Measurements from ENCODE around the gene NFKBIZ. TPM values are rescaled to one million over a fixed set of nuclear protein-coding genes. Genes with fewer than 3 reads are reported as not detected.
"Not testable (repeated sequence)": the region's sequence is repeated elsewhere in the genome, so short reads cannot be mapped to it uniquely, and the experiment has no call there.

The NFKBIZ gene
- total RNA-seq, 1 experiment from 2014 or later, result 15.1 TPM

DNA sequence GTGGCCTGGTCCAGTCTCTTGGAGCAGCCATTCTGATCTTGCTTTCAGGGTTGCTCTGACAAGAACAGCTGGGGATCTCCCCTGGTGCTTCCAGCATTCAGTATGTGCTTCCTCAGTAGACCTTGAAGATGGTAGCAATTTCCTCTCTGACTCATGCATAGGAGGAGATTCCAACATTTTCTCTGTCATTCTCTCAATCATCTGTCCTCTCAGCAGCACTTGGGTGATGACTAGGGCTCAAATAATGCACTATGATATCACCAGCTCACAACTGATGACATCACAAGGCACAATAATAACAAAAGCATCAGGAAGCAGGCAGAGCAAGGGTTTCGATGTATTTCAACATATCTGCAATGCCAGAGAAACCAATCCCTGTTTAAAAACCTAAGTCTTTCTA, 52.7 kb downstream of the NFKBIZ start:
- DNase-seq (ENCODE audit: low spot score), result no peak
- Mint-ChIP-seq H3K4me3 (no peak overlapping the region), H3K27me3 (ENCODE audit: low read depth) (no peaks in the 10 kb centered on the region; the same call in 1 of the 2 replicates), H3K27ac (no peak overlapping the region), H3K9me3 (peaks cover 11% of the 10 kb centered on the region), H3K4me1 (peaks cover 13% of the 10 kb centered on the region), H3K36me3 (peaks cover 7% of the 10 kb centered on the region; the same call in 1 of the 2 replicates)
- CTCF ChIA-PET, result no interaction called here
- TF ChIP-seq KAT7 (CRISPR knock-in tag; IDR thresholded peaks at IDR 0.05; ENCODE audit: borderline replicate concordance), result no peak
- no peak for TF ChIP-seq SMAD4 (CRISPR knock-in tag; IDR thresholded peaks at IDR 0.05)
- TF ChIP-seq, protein P1, sequence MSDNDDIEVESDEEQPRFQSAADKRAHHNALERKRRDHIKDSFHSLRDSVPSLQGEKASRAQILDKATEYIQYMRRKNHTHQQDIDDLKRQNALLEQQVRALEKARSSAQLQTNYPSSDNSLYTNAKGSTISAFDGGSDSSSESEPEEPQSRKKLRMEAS (CRISPR knock-in tag; IDR thresholded peaks at IDR 0.05), result no peak
- no peak for TF ChIP-seq PRRX2 (CRISPR knock-in tag; IDR thresholded peaks at IDR 0.05)
- no peak for TF ChIP-seq SMAD3 (CRISPR knock-in tag; IDR thresholded peaks at IDR 0.05; ENCODE audit: borderline replicate concordance)
- POLR2A ChIA-PET, result no interaction called here
- ATAC-seq, result no peak

DNA sequence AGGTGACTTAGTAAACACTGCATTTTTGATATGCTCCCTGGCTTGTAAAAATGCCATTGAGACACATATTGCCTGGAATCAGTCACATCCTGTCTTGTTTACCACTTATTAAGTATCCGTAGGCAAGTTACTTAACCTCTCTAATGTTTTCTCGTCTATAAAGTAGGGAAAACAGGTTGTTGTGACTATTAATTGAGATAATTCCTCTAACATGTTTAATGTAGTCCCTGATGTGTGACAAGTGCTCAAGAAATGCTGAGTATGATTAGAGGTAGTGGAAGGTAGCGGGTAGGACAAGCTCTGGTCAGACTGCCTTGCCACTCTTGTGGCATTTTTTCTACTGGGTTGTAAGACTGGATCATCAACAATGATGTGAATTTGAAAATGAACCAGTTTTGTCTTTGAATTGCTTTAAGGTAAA, 54.1 kb downstream of the NFKBIZ start:
- 0 out of 2 replicates have a peak, but pooled peaks cover 3% of the 10 kb centered on the region for H3K36me3 Mint-ChIP-seq
- ChIA-PET POLR2A (no interaction called here), CTCF (no interaction called here)
- no peak overlapping the region for H3K4me3 Mint-ChIP-seq
- TF ChIP-seq CBFB (CRISPR knock-in tag; IDR thresholded peaks at IDR 0.05; ENCODE audit: low read depth), result no peak
- no peak for TF ChIP-seq PRRX2 (CRISPR knock-in tag; IDR thresholded peaks at IDR 0.05)
- no peak for TF ChIP-seq ZNF671 (CRISPR knock-in tag; IDR thresholded peaks at IDR 0.05)
- TF ChIP-seq FOXP1 (CRISPR knock-in tag; IDR thresholded peaks at IDR 0.05; ENCODE audit: borderline replicate concordance), result no peak
- TF ChIP-seq ZNF219 (CRISPR knock-in tag; IDR thresholded peaks at IDR 0.05; ENCODE audit: borderline replicate concordance), result no peak
- TF ChIP-seq, protein P2, sequence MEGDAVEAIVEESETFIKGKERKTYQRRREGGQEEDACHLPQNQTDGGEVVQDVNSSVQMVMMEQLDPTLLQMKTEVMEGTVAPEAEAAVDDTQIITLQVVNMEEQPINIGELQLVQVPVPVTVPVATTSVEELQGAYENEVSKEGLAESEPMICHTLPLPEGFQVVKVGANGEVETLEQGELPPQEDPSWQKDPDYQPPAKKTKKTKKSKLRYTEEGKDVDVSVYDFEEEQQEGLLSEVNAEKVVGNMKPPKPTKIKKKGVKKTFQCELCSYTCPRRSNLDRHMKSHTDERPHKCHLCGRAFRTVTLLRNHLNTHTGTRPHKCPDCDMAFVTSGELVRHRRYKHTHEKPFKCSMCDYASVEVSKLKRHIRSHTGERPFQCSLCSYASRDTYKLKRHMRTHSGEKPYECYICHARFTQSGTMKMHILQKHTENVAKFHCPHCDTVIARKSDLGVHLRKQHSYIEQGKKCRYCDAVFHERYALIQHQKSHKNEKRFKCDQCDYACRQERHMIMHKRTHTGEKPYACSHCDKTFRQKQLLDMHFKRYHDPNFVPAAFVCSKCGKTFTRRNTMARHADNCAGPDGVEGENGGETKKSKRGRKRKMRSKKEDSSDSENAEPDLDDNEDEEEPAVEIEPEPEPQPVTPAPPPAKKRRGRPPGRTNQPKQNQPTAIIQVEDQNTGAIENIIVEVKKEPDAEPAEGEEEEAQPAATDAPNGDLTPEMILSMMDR (IDR thresholded peaks at IDR 0.05), result no peak
- TF ChIP-seq, protein P3, sequence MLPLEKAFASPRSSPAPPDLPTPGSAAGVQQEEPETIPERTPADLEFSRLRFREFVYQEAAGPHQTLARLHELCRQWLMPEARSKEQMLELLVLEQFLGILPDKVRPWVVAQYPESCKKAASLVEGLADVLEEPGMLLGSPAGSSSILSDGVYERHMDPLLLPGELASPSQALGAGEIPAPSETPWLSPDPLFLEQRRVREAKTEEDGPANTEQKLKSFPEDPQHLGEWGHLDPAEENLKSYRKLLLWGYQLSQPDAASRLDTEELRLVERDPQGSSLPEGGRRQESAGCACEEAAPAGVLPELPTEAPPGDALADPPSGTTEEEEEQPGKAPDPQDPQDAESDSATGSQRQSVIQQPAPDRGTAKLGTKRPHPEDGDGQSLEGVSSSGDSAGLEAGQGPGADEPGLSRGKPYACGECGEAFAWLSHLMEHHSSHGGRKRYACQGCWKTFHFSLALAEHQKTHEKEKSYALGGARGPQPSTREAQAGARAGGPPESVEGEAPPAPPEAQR (CRISPR knock-in tag; IDR thresholded peaks at IDR 0.05), result no peak
- no peaks in the 10 kb centered on the region; the same call in 1 of the 2 replicates for H3K27me3 Mint-ChIP-seq (ENCODE audit: low read depth)
- no peak overlapping the region for H3K27ac Mint-ChIP-seq
- peaks cover 10% of the 10 kb centered on the region for H3K4me1 Mint-ChIP-seq
- no peak for DNase-seq (ENCODE audit: low spot score)
- no peak for ATAC-seq
- peaks cover 7% of the 10 kb centered on the region for H3K9me3 Mint-ChIP-seq

DNA sequence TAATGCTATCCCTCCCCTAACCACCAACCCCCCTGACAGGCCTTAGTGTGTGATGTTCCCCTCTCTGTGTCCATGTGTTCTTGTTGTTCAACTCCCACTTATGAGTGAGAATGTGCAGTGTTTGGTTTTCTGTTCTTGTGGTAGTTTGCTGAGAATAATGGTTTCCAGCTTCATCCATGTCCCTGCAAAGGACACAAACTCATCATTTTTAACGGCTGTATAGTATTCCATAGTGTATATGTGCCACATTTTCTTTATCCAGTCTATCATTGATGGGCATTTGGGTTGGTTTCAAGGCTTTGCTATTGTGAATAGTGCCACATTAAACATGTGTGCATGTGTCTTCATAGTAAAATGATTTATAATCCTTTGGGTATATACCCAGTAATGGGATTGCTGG, 56.3 kb downstream of the NFKBIZ start:
- H3K27me3 Mint-ChIP-seq (ENCODE audit: low read depth); ATAC-seq; DNase-seq (ENCODE audit: low spot score); H3K9me3 Mint-ChIP-seq; CTCF ChIA-PET; H3K27ac Mint-ChIP-seq; H3K4me3 Mint-ChIP-seq; H3K36me3 Mint-ChIP-seq; H3K4me1 Mint-ChIP-seq; POLR2A ChIA-PET: not testable (repeated sequence)

Other genes with a start within 250 kb of the NFKBIZ start
- gene ZBTB11, start 172.4 kb upstream of the NFKBIZ start, total RNA-seq (2021), result 12.6 to 13.5 TPM (median 12.7 TPM) in 3 replicates
- gene RPL24, start 162.8 kb upstream of the NFKBIZ start, total RNA-seq (2021), result 1,801 to 1,893 TPM (median 1,886 TPM) in 3 replicates
- gene CEP97, start 124.9 kb upstream of the NFKBIZ start, total RNA-seq (2021), result 10.0 to 12.3 TPM (median 12.0 TPM) in 3 replicates
- gene NXPE3, start 70.3 kb upstream of the NFKBIZ start, total RNA-seq (2021), result 11.3 to 13.9 TPM (median 12.9 TPM) in 3 replicates

Measured in WTC11 (cell line).